Measurements from ENCODE around the gene ATP6V1G3. TPM values are rescaled to one million over a fixed set of nuclear protein-coding genes. Genes with fewer than 3 reads are reported as not detected.

ATP6V1G3 gene
- total RNA-seq, 5 donors from 2014 or later (not counting 1 experiment from before 2014, with no cell fraction given) = not detected

DNA sequence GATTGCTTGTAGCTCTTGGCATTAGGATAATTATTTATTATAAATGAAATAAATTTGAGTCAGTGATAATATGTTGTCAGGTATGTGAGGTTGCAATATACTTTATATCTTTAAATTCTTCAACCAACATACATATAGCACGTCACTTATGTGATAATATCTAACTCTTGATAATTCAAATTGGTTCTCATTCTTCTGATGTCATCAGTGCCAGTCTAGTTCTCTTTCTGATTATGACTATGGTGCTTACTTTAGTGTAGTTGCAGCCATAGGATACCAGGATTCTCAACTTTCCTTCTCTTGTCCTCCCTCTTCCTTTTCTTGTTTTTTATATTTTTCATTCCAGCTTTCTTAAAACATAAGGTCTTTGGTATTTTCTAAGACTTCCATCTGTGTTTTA, 34.8 kb upstream of the ATP6V1G3 start:
- H3K4me3 ChIP-seq (ENCODE audit: control insufficient read depth in 1 of 2, extremely low read depth in 1 of 2, low read length in 1 of 2) = no peak overlapping the region
- no CpG with 5 or more reads among the region's 1 CpG for WGBS (ENCODE audit: insufficient coverage)
- CTCF ChIA-PET = interaction anchor here (0.6 to 1.0 kb wide), 2 partner anchors 30 to 37 kb away, joined by 3 to 11 read pairs; no protein-coding TSS in a partner anchor
- ATAC-seq (replicated peaks in 1 of 4) (no peak), DNase-seq (no peak)
- no peaks in the 10 kb centered on the region for H3K9me3 ChIP-seq
- POLR2A ChIA-PET = no interaction called here
- no peaks in the 10 kb centered on the region for H3K27me3 ChIP-seq (replicated peaks in 1 of 2; ENCODE audit: control insufficient read depth in 2 of 2, extremely low read depth in 1 of 2, insufficient read depth in 2 of 2, low read length in 1 of 2)
- no peak overlapping the region for H3K27ac ChIP-seq (ENCODE audit: low read length)
- no peaks in the 10 kb centered on the region for H3K36me3 ChIP-seq (ENCODE audit: control insufficient read depth in 2 of 2, extremely low read depth in 1 of 2, insufficient read depth in 1 of 2, low read length in 1 of 2)
- no peaks in the 10 kb centered on the region for H3K4me1 ChIP-seq (ENCODE audit: control insufficient read depth in 1 of 2, extremely low read depth in 1 of 2, insufficient read depth in 2 of 2, low read length in 2 of 2)
- peak overlapping the region in 1 of 2 donors; percentile 4 for H3K27ac Mint-ChIP-seq
- H3K9me3 Mint-ChIP-seq = peaks cover 0 to 3% (median 0%) of the 10 kb centered on the region in 3 donors
- H3K4me1 Mint-ChIP-seq = peaks cover 13 to 18% (median 18%) of the 10 kb centered on the region in 3 donors
- H3K4me3 Mint-ChIP-seq = no peak overlapping the region
- H3K36me3 Mint-ChIP-seq = no peaks in the 10 kb centered on the region
- H3K27me3 Mint-ChIP-seq = no peaks in the 10 kb centered on the region

DNA sequence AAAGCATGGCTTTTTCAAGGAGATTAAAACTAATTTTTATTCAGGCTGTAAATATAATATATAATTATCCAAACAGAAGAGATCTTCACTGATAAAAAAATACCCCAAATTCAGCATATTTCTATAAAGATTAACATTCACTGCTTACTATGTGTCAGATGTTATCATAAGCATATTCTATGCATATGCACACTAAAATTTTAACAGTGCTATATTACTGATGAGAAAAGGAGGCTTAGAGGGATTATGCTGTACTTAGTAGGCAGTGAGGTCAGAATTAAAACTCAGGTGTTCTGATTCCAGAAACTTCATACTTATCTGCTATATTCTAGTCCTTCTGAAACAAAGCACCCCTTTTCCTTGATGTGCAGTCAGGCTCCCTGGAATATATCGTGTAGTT, 33.8 kb upstream of the ATP6V1G3 start:
- Histone ChIP-seq H3K4me3 (ENCODE audit: control insufficient read depth in 1 of 2, extremely low read depth in 1 of 2, low read length in 1 of 2) (no peak overlapping the region), H3K9me3 (no peaks in the 10 kb centered on the region), H3K4me1 (ENCODE audit: control insufficient read depth in 1 of 2, extremely low read depth in 1 of 2, insufficient read depth in 2 of 2, low read length in 2 of 2) (no peaks in the 10 kb centered on the region), H3K36me3 (ENCODE audit: control insufficient read depth in 2 of 2, extremely low read depth in 1 of 2, insufficient read depth in 1 of 2, low read length in 1 of 2) (no peaks in the 10 kb centered on the region), H3K27ac (ENCODE audit: low read length) (no peak overlapping the region), H3K27me3 (replicated peaks in 1 of 2; ENCODE audit: control insufficient read depth in 2 of 2, extremely low read depth in 1 of 2, insufficient read depth in 2 of 2, low read length in 1 of 2) (no peaks in the 10 kb centered on the region)
- peaks cover 0 to 3% (median 0%) of the 10 kb centered on the region in 3 donors for H3K9me3 Mint-ChIP-seq
- H3K4me3 Mint-ChIP-seq = no peak overlapping the region
- H3K4me1 Mint-ChIP-seq = peaks cover 13 to 20% (median 18%) of the 10 kb centered on the region in 3 donors
- H3K36me3 Mint-ChIP-seq = no peaks in the 10 kb centered on the region
- no peaks in the 10 kb centered on the region for H3K27me3 Mint-ChIP-seq
- CTCF ChIA-PET = no interaction called here
- DNase-seq (no peak), ATAC-seq (replicated peaks in 1 of 4) (no peak)
- POLR2A ChIA-PET = no interaction called here
- no peak overlapping the region for H3K27ac Mint-ChIP-seq
- WGBS (ENCODE audit: insufficient coverage) = no CpG with 5 or more reads among the region's 1 CpG

DNA sequence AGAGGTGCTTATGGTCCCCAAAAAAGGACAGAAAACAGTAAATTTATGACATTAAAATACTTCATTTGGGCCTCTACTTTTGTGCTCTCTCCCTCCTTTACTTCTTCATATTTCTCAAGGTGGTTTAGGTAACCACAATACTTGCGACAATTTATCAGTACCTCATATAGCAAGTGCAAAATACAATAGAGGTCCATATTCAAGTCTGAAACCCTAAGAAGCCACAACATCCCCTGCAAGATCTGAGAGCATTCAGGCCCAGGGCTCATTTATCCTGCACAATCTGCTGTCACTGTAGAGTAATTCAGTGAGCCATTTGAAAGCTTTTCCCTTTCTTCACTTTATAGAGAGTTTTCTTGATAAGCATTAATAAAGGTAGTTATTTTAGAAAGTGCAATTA, 24.2 kb upstream of the ATP6V1G3 start:
- H3K4me3 Mint-ChIP-seq = peak overlapping the region in 1 of 3 donors; percentile 56
- H3K36me3 Mint-ChIP-seq = peaks cover 6% of the 10 kb centered on the region
- Histone ChIP-seq H3K4me3 (ENCODE audit: control insufficient read depth in 1 of 2, extremely low read depth in 1 of 2, low read length in 1 of 2) (no peak overlapping the region), H3K36me3 (ENCODE audit: control insufficient read depth in 2 of 2, extremely low read depth in 1 of 2, insufficient read depth in 1 of 2, low read length in 1 of 2) (no peaks in the 10 kb centered on the region), H3K4me1 (ENCODE audit: control insufficient read depth in 1 of 2, extremely low read depth in 1 of 2, insufficient read depth in 2 of 2, low read length in 2 of 2) (peaks cover 24 to 30% of the 10 kb centered on the region in 2 experiments), H3K27me3 (replicated peaks in 1 of 2; ENCODE audit: control insufficient read depth in 2 of 2, extremely low read depth in 1 of 2, insufficient read depth in 2 of 2, low read length in 1 of 2) (no peaks in the 10 kb centered on the region), H3K9me3 (no peaks in the 10 kb centered on the region), H3K27ac (ENCODE audit: low read length) (peak overlapping the region; percentile 61)
- CTCF ChIA-PET = interaction anchor here in 1 of 2 donors (0.5 kb wide), 1 partner anchor 140 kb away, joined by 4 read pairs; no protein-coding TSS in a partner anchor
- POLR2A ChIA-PET = interaction anchor here in 1 of 2 donors (0.9 to 1.0 kb wide), 2 partner anchors 11 to 66 kb away, joined by 3 to 6 read pairs; no protein-coding TSS in a partner anchor
- peaks cover 58 to 71% (median 61%) of the 10 kb centered on the region in 3 donors for H3K4me1 Mint-ChIP-seq
- WGBS (ENCODE audit: insufficient coverage) = 14% methylated on average over 1 of the region's 1 CpG
- H3K9me3 Mint-ChIP-seq = peaks cover 0 to 9% (median 5%) of the 10 kb centered on the region in 3 donors
- H3K27ac Mint-ChIP-seq = peak overlapping the region; percentile 87 to 92
- DNase-seq (peak in 31 of 35 experiments; percentile 2 to 59 (median 22)), ATAC-seq (replicated peaks in 1 of 4) (peak; percentile 75 to 96 (median 94))
- no peaks in the 10 kb centered on the region for H3K27me3 Mint-ChIP-seq

DNA sequence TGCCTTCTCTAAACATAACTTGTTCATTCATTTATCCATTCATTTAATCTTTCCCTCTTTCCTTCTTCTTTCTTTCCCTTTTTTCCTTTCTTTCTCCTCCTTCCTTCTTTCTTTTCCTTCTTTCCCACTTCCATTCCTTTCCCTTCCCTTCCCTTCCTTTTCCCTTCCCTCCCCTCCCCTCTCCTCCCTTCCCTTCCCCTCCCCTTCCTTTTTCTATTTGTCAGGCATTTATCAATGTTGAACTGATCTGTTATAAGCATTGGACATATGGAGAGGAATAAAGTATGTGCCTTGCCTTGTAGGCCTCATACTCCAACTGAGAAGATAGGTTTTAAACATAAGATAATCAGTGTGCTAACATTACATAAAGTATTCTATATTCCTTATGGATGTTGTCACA, 23.7 kb upstream of the ATP6V1G3 start:
- Histone ChIP-seq H3K27ac (ENCODE audit: low read length) (peak overlapping the region; percentile 61), H3K9me3 (no peaks in the 10 kb centered on the region), H3K4me1 (ENCODE audit: control insufficient read depth in 1 of 2, extremely low read depth in 1 of 2, insufficient read depth in 2 of 2, low read length in 2 of 2) (peaks cover 24 to 36% of the 10 kb centered on the region in 2 experiments), H3K4me3 (ENCODE audit: control insufficient read depth in 1 of 2, extremely low read depth in 1 of 2, low read length in 1 of 2) (no peak overlapping the region), H3K27me3 (replicated peaks in 1 of 2; ENCODE audit: control insufficient read depth in 2 of 2, extremely low read depth in 1 of 2, insufficient read depth in 2 of 2, low read length in 1 of 2) (no peaks in the 10 kb centered on the region), H3K36me3 (ENCODE audit: control insufficient read depth in 2 of 2, extremely low read depth in 1 of 2, insufficient read depth in 1 of 2, low read length in 1 of 2) (no peaks in the 10 kb centered on the region)
- no peak for ATAC-seq (replicated peaks in 1 of 4)
- Mint-ChIP-seq H3K27me3 (no peaks in the 10 kb centered on the region), H3K9me3 (peaks cover 0 to 9% (median 5%) of the 10 kb centered on the region in 3 donors), H3K4me1 (peaks cover 60 to 73% (median 64%) of the 10 kb centered on the region in 3 donors), H3K4me3 (peak overlapping the region in 1 of 3 donors; percentile 56), H3K36me3 (peaks cover 6% of the 10 kb centered on the region), H3K27ac (peak overlapping the region; percentile 87 to 92)
- no peak for DNase-seq
- ChIA-PET CTCF (no interaction called here), POLR2A (interaction anchor here in 1 of 2 donors (0.9 to 1.0 kb wide), 2 partner anchors 10 to 67 kb away, joined by 3 to 6 read pairs; no protein-coding TSS in a partner anchor)

DNA sequence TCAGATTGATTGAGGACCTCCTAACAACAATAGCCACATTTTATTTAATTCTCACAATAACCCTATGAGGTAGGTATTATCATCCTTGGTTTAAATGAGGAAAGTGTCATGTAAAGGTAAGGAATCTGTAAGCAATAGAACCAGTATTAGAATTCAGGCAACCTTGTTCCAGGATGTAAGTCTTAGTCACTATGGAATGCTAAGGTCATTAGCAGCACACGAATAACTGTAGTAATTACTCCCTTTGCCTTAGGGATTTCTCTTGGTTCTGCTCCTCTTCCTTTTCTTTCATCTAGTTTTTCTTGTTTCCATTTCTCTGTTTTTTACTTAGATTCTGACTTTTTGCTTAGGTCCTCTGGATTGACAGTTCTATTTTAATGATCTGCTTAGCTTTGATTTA, 23.1 kb upstream of the ATP6V1G3 start:
- H3K4me3 Mint-ChIP-seq = peak overlapping the region in 1 of 3 donors; percentile 56
- H3K4me1 ChIP-seq (ENCODE audit: control insufficient read depth in 1 of 2, extremely low read depth in 1 of 2, insufficient read depth in 2 of 2, low read length in 2 of 2) = peaks cover 24 to 41% of the 10 kb centered on the region in 2 experiments

DNA sequence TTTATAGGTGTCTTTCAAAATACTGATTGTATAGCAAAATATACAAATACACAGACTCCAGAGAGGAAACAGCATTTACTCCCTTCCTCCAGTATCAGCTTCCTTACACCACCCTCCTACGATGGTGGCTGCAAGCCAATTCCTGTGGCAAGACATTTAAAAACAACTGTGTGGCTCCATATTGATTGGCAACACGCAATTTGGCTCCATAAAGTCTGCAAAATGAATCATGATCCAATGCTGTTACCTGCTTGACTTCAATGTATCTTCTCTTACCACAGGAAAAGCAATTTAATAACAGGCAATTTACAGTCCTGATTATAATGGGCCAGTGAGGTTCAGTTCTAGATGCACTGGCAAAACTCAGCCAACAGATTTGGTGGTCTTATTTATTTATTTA, 19.7 kb upstream of the ATP6V1G3 start:
- Mint-ChIP-seq H3K27me3 (no peaks in the 10 kb centered on the region), H3K9me3 (no peaks in the 10 kb centered on the region), H3K4me3 (peak overlapping the region in 1 of 3 donors; percentile 5), H3K4me1 (peaks cover 74 to 80% (median 78%) of the 10 kb centered on the region in 3 donors), H3K27ac (peak overlapping the region; percentile 34 to 62), H3K36me3 (no peaks in the 10 kb centered on the region)
- CTCF ChIA-PET = interaction anchor here (0.5 to 1.0 kb wide), 4 partner anchors 18 to 449 kb away, joined by 3 read pairs; no protein-coding TSS in a partner anchor
- no peaks in the 10 kb centered on the region for H3K36me3 ChIP-seq (ENCODE audit: control insufficient read depth in 2 of 2, extremely low read depth in 1 of 2, insufficient read depth in 1 of 2, low read length in 1 of 2)
- H3K4me1 ChIP-seq (ENCODE audit: control insufficient read depth in 1 of 2, extremely low read depth in 1 of 2, insufficient read depth in 2 of 2, low read length in 2 of 2) = peaks cover 40 to 65% of the 10 kb centered on the region in 2 experiments
- DNase-seq = no peak
- peak overlapping the region; percentile 58 for H3K27ac ChIP-seq (ENCODE audit: low read length)
- no peak for ATAC-seq (replicated peaks in 1 of 4)
- H3K4me3 ChIP-seq (ENCODE audit: control insufficient read depth in 1 of 2, extremely low read depth in 1 of 2, low read length in 1 of 2) = no peak overlapping the region
- 75% methylated on average over 2 of the region's 2 CpGs for WGBS (ENCODE audit: insufficient coverage)
- no peaks in the 10 kb centered on the region for H3K9me3 ChIP-seq
- H3K27me3 ChIP-seq (replicated peaks in 1 of 2; ENCODE audit: control insufficient read depth in 2 of 2, extremely low read depth in 1 of 2, insufficient read depth in 2 of 2, low read length in 1 of 2) = no peaks in the 10 kb centered on the region
- POLR2A ChIA-PET = interaction anchor here in 1 of 2 donors (0.6 kb wide), 2 partner anchors 33 to 82 kb away, joined by 3 read pairs; no protein-coding TSS in a partner anchor

More for the DNA sequence above, 23.1 kb upstream of the ATP6V1G3 start:
- no peak for DNase-seq
- no peak for ATAC-seq (replicated peaks in 1 of 4)
- Histone ChIP-seq H3K4me3 (ENCODE audit: control insufficient read depth in 1 of 2, extremely low read depth in 1 of 2, low read length in 1 of 2) (no peak overlapping the region), H3K27me3 (replicated peaks in 1 of 2; ENCODE audit: control insufficient read depth in 2 of 2, extremely low read depth in 1 of 2, insufficient read depth in 2 of 2, low read length in 1 of 2) (no peaks in the 10 kb centered on the region), H3K27ac (ENCODE audit: low read length) (peak overlapping the region; percentile 61), H3K9me3 (no peaks in the 10 kb centered on the region), H3K36me3 (ENCODE audit: control insufficient read depth in 2 of 2, extremely low read depth in 1 of 2, insufficient read depth in 1 of 2, low read length in 1 of 2) (no peaks in the 10 kb centered on the region)
- no peaks in the 10 kb centered on the region for H3K27me3 Mint-ChIP-seq
- CTCF ChIA-PET = no interaction called here
- POLR2A ChIA-PET = interaction anchor here in 1 of 2 donors (0.9 kb wide), 1 partner anchor 9 kb away, joined by 3 read pairs; no protein-coding TSS in a partner anchor
- peaks cover 0 to 9% (median 5%) of the 10 kb centered on the region in 3 donors for H3K9me3 Mint-ChIP-seq
- peaks cover 6% of the 10 kb centered on the region for H3K36me3 Mint-ChIP-seq
- WGBS (ENCODE audit: insufficient coverage) = 80% methylated on average over 1 of the region's 1 CpG
- peaks cover 65 to 79% (median 70%) of the 10 kb centered on the region in 3 donors for H3K4me1 Mint-ChIP-seq
- peak overlapping the region; percentile 4 to 11 for H3K27ac Mint-ChIP-seq
